GM21717 (cell line): ENCODE results near the gene TRAPPC10.
"Not testable (repeated sequence)": the region's sequence is repeated elsewhere in the genome, so short reads cannot be mapped to it uniquely, and the experiment has no call there.

ENCODE experiments used
- ATAC-seq: cut with Tn5 transposase; IDR thresholded peaks from one replicate; pipeline ENCODE4 v1.9.1; 2021; ENCODE audit warnings: mild to moderate bottlenecking, moderate library complexity; ENCODE audit not compliant: unreplicated experiment

Gene TRAPPC10

GRCh38 chr21:44134732-44135131 is 122.6 kb downstream of the TRAPPC10 start:
- not testable (repeated sequence) for ATAC-seq

- not testable (repeated sequence) for ATAC-seq
These were observed 125.9 kb downstream of the TRAPPC10 start for GRCh38 chr21:44138039-44138438.

GRCh38 chr21:44139787-44140551 is 127.9 kb downstream of the TRAPPC10 start:
- ATAC-seq, result not testable (repeated sequence)

GRCh38 chr21:44140552-44140932 is 128.4 kb downstream of the TRAPPC10 start:
- not testable (repeated sequence) for ATAC-seq

- not testable (repeated sequence) for ATAC-seq
These were observed 130.4 kb downstream of the TRAPPC10 start for GRCh38 chr21:44142470-44142869.

GRCh38 chr21:44143380-44143779 is 131.3 kb downstream of the TRAPPC10 start:
- ATAC-seq, result not testable (repeated sequence)

- not testable (repeated sequence) for ATAC-seq
These were observed 131.9 kb downstream of the TRAPPC10 start for GRCh38 chr21:44143996-44144395.

GRCh38 chr21:44144784-44145602 is 132.9 kb downstream of the TRAPPC10 start:
- not testable (repeated sequence) for ATAC-seq

- ATAC-seq, result not testable (repeated sequence)
These were observed 133.5 kb downstream of the TRAPPC10 start for GRCh38 chr21:44145616-44146015.

GRCh38 chr21:44147108-44147507 is 135.0 kb downstream of the TRAPPC10 start:
- ATAC-seq, result not testable (repeated sequence)

GRCh38 chr21:44150255-44150654 is 138.1 kb downstream of the TRAPPC10 start:
- not testable (repeated sequence) for ATAC-seq

GRCh38 chr21:44153214-44153888 is 141.2 kb downstream of the TRAPPC10 start:
- not testable (repeated sequence) for ATAC-seq

- not testable (repeated sequence) for ATAC-seq
These were observed 141.8 kb downstream of the TRAPPC10 start for GRCh38 chr21:44153889-44154228.

- peak; percentile 25 for ATAC-seq
These were observed 142.7 kb downstream of the TRAPPC10 start for GRCh38 chr21:44154816-44155230.

- ATAC-seq, result peak; percentile 37
These were observed 143.3 kb downstream of the TRAPPC10 start for GRCh38 chr21:44155231-44155993.

GRCh38 chr21:44155994-44156380 is 143.9 kb downstream of the TRAPPC10 start:
- not testable (repeated sequence) for ATAC-seq
